ENCODE data around the gene MYRF.

The MYRF gene

DNA sequence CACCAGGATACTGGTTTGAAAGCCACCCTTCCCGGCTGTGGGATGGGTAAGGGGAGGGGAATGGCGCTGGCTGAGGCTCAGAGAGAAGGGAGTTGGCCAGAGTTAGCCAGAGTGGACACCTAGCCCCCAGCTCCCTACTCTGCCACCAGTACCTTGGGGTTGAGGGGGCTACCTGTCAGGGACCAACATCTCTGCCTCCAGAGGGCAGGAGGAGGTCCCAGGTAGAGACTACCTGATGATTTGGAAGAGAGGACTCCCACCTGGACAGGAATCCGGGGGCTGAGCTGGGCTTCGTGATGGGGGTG lies 3.7 kb downstream of the MYRF start:
- 0 out of 2 replicates have a peak overlapping the region, but pooled peaks have one; percentile 66 for H3K27ac ChIP-seq
- H3K36me3 ChIP-seq, result no peaks in the 10 kb centered on the region
- no peak overlapping the region for H3K4me3 ChIP-seq
- no peak overlapping the region for H3K9ac ChIP-seq
- peak overlapping the region; percentile 85 for H3K4me2 ChIP-seq
- H3K27me3 ChIP-seq, result peaks cover 44% of the 10 kb centered on the region
- no peaks in the 10 kb centered on the region for H3K9me3 ChIP-seq
- peaks cover 32% of the 10 kb centered on the region for H3K4me1 ChIP-seq
- TF ChIP-seq Cebpa-rat (IDR thresholded peaks at IDR 0.05), result no peak
- H4K20me1 ChIP-seq, result no peaks in the 10 kb centered on the region

DNA sequence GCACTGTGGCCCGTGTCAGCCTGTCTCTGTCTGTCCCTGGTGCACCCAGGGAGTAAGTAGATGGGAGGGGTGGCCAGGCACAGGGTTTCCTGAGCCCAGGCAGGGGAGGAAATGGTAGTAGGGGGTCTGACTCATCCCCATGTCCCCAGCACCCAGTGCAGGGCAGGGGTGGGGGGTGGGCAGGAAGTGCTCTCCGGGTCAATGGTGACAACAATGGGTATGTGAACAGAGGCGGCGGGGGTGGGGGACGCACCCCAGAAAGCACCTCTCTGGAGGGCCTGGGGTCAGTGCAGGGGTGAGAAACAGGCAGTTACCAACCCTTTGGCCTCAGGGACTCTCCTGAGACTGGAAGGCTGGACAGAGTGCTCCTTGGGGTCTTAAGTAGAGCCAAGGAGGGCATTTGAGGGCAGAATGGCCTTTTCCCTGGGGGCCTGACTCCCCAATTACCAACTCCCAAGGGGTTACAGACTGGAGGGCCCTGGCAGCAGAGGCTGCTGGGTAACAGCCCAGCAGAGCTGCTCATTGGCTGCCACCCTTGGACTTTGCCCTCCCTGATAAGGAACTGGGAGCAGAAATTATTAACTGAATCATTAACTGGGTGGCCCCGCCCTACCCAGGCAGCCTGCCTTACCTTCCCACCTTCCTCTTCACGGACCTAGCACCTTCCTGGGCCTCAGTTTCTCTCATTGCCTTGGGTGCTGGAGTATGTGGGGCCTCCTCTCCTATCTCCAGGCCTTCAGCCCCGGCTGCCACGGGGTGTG lies 4.2 kb downstream of the MYRF start:
- H3K27ac ChIP-seq, result peak overlapping the region; percentile 66; the same call in 1 of the 2 replicates
- H3K27me3 ChIP-seq, result peaks cover 38% of the 10 kb centered on the region
- no peaks in the 10 kb centered on the region for H3K36me3 ChIP-seq
- H3K4me3 ChIP-seq, result no peak overlapping the region
- peak overlapping the region; percentile 85 for H3K4me2 ChIP-seq
- H4K20me1 ChIP-seq, result no peaks in the 10 kb centered on the region
- no peak overlapping the region for H3K9ac ChIP-seq
- peaks cover 32% of the 10 kb centered on the region for H3K4me1 ChIP-seq
- H3K9me3 ChIP-seq, result no peaks in the 10 kb centered on the region
- TF ChIP-seq Cebpa-rat (IDR thresholded peaks at IDR 0.05), result no peak

DNA sequence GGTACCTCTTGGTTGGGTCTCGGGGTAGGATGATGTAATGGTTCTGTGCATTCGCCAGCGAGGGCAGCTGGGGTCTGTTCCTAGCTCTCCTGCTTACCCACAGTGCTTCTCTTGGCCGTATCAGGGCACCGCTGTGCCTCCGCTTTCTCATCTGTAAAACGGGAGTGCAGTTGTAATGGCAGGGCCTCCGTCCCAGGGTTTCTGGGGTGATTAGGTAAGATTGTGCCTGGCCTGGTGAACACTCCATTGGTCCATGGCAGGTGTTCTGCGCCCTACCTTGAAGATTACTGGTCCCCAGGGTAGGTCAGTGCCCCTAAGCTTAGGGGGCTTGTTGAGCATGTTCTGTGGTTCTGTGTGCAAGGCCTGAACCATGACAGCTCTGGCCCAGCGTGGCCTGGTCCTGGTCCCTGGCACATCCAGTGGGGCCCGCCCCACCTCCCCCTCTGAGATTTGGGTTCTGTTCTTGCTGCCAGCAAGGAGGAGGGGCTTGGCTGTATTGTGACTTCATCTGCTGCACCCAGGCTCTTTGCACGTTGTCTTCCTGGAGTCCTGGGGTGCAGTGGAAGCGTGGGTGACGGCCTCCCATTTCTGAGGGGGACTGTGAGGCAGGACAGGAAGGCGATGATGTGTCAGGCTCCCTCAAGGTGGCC lies 4.9 kb downstream of the MYRF start:
- no peak overlapping the region for H3K9ac ChIP-seq
- H3K4me3 ChIP-seq, result no peak overlapping the region
- peak overlapping the region; percentile 85 for H3K4me2 ChIP-seq
- no peaks in the 10 kb centered on the region for H3K36me3 ChIP-seq
- peaks cover 31% of the 10 kb centered on the region for H3K27me3 ChIP-seq
- H3K27ac ChIP-seq, result peak overlapping the region; percentile 66; the same call in 1 of the 2 replicates
- TF ChIP-seq Cebpa-rat (IDR thresholded peaks at IDR 0.05), result no peak
- H3K4me1 ChIP-seq, result peaks cover 32% of the 10 kb centered on the region
- H4K20me1 ChIP-seq, result no peaks in the 10 kb centered on the region
- H3K9me3 ChIP-seq, result no peaks in the 10 kb centered on the region

DNA sequence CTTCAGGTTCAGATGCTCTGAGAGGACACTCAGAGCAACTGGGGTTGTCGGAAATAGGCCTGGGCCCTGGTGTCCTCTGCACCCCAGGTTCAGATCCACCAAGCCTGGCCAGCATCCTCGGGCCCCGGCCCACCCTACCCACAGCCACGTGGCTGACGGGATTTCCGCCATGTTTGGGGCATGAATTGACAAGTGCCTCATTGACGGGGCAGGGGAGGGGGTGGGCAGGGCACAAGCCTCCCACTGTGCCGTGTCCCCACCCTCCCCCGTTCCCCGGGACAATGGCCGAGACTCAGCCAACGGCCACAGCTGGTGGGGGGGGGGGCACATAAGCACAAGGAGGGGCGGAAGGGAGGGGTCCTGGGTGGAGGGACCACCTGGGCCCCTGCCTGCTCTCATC lies 8.5 kb downstream of the MYRF start:
- no peak overlapping the region for H3K4me2 ChIP-seq
- TF ChIP-seq Cebpa-rat (IDR thresholded peaks at IDR 0.05), result no peak
- H3K36me3 ChIP-seq, result no peaks in the 10 kb centered on the region
- no peaks in the 10 kb centered on the region for H3K27me3 ChIP-seq
- H3K4me1 ChIP-seq, result peaks cover 19% of the 10 kb centered on the region
- no peaks in the 10 kb centered on the region for H4K20me1 ChIP-seq
- H3K4me3 ChIP-seq, result no peak overlapping the region
- no peaks in the 10 kb centered on the region for H3K9me3 ChIP-seq
- H3K9ac ChIP-seq, result no peak overlapping the region
- H3K27ac ChIP-seq, result no peak overlapping the region

DNA sequence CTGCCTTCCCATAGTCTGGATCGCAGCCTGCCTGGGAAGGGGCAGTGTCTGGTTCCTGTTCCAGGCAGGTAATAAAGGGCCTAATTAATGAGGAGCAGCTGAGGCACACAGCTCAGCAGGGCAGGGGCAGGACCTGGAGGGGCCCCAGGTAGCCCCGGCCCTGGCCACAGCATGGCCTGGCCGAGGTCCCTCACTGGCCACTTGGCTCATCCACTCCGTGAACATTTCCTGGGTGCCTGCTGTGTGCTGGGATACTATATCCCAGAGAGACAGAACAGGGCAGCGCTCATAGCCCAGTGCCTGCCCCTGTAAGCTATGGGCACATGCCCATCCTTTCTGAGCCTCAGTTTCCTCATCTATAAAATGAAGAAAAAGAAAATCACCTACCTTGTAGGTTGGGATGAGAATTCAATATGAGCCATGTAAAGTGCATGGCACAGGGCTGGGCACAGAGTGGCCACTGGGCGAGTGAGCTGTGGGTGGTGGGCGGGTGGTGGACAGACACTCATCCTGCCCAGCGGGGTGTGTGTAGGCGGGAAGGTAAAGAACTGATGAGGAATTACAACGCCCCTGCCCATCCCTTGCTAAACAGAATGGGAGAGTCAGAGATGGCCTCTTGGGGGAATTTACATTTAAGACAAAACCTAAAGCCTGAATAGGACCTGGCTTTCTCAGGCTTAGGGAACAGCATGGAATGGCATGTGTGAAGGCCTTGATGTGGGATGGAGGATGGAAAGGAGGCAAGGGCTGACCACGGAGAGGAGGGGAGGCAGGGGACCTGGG lies 9.2 kb downstream of the MYRF start:
- Histone ChIP-seq H3K27ac (no peak overlapping the region), H3K9me3 (no peaks in the 10 kb centered on the region), H3K4me1 (peaks cover 12% of the 10 kb centered on the region), H4K20me1 (no peaks in the 10 kb centered on the region), H3K4me3 (no peak overlapping the region), H3K36me3 (no peaks in the 10 kb centered on the region), H3K4me2 (no peak overlapping the region), H3K9ac (no peak overlapping the region), H3K27me3 (no peaks in the 10 kb centered on the region)
- TF ChIP-seq Cebpa-rat (IDR thresholded peaks at IDR 0.05), result no peak

DNA sequence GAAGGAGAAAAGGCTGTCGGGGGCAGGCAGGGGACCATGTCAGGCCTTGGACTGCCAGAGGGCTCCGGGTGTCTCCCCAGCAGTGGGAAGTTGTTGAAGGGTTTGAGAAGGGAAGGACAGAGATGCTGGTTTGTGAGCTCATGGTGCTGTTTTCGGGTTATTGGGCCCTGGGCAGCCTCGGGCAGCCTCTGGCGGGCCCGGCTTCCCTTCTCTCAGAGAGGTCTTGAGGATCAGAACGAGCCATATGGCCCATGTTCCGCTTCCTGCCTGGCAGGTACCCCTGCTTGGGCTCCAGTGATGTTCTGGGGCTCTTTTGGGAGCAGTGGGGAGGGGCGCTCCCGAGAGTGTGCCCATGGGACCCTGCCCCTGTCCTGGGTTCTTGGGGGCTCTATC lies 9.8 kb downstream of the MYRF start:
- H4K20me1 ChIP-seq, result no peaks in the 10 kb centered on the region
- TF ChIP-seq Cebpa-rat (IDR thresholded peaks at IDR 0.05), result no peak
- H3K36me3 ChIP-seq, result no peaks in the 10 kb centered on the region
- no peak overlapping the region for H3K9ac ChIP-seq
- peaks cover 11% of the 10 kb centered on the region for H3K4me1 ChIP-seq
- H3K9me3 ChIP-seq, result no peaks in the 10 kb centered on the region
- no peaks in the 10 kb centered on the region for H3K27me3 ChIP-seq
- no peak overlapping the region for H3K27ac ChIP-seq
- H3K4me3 ChIP-seq, result no peak overlapping the region
- H3K4me2 ChIP-seq, result no peak overlapping the region

DNA sequence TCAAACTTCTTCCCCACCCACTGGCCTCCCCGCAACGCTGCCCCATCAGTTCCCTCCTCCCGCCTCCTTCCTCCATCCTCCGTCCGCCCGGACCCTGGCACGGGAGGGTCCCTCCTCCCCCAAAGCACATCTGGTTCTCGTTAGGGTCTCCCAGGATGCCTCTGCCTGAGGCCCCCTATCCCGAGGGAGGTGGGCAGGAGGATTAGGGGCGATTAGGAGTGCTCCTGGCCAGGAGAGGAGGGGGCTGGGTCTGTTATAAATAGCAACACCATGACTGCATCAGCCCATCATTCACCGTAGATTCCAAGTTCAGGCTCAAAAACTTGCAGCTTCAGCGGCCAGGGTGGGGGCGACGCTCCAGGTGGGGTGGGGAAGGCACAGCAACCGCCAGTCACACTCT lies 10.4 kb downstream of the MYRF start:
- H3K9me3 ChIP-seq, result no peaks in the 10 kb centered on the region
- H3K36me3 ChIP-seq, result no peaks in the 10 kb centered on the region
- no peak overlapping the region for H3K4me2 ChIP-seq
- H3K27ac ChIP-seq, result no peak overlapping the region
- no peaks in the 10 kb centered on the region for H4K20me1 ChIP-seq
- TF ChIP-seq Cebpa-rat (IDR thresholded peaks at IDR 0.05), result no peak
- H3K4me3 ChIP-seq, result no peak overlapping the region
- no peak overlapping the region for H3K9ac ChIP-seq
- H3K27me3 ChIP-seq, result no peaks in the 10 kb centered on the region
- H3K4me1 ChIP-seq, result peaks cover 5% of the 10 kb centered on the region

DNA sequence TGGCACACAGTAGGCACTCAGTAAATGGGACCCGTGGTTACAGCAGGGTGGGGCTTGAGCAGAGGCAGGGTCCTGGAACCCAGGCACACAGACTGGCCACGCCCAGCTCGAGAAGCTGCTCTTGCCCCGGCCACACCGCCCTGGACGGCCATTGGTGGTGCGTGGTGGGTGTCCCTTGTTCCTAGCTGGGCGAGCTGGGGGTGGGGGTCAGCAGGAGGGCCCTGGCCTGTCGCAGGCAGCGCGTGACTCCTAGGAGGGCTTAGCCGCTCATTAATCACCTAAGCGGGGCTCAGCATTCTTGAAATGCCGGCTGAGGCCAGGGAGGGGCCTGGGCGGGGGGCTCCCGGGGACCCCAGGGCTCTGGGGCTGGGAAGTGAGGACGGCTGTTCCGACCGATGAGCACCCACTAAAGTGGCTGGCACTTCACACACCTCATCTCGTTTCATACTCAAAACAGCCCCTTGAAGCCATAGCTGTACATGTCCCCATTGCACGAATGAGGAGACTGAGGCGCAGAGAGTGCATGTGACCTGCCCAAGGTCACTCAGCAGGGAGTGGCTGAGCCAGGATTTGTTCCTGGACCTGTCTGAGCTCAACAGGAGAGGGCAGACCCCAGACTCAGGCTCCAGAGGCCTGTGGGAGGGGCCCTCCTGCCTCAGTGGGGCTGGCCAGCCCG lies 11.6 kb downstream of the MYRF start:
- Histone ChIP-seq H3K36me3 (no peaks in the 10 kb centered on the region), H4K20me1 (no peaks in the 10 kb centered on the region), H3K4me1 (peaks cover 15% of the 10 kb centered on the region), H3K4me3 (no peak overlapping the region), H3K9me3 (no peaks in the 10 kb centered on the region), H3K27me3 (no peaks in the 10 kb centered on the region), H3K4me2 (no peak overlapping the region), H3K9ac (no peak overlapping the region), H3K27ac (no peak overlapping the region)
- no peak for TF ChIP-seq Cebpa-rat (IDR thresholded peaks at IDR 0.05)

DNA sequence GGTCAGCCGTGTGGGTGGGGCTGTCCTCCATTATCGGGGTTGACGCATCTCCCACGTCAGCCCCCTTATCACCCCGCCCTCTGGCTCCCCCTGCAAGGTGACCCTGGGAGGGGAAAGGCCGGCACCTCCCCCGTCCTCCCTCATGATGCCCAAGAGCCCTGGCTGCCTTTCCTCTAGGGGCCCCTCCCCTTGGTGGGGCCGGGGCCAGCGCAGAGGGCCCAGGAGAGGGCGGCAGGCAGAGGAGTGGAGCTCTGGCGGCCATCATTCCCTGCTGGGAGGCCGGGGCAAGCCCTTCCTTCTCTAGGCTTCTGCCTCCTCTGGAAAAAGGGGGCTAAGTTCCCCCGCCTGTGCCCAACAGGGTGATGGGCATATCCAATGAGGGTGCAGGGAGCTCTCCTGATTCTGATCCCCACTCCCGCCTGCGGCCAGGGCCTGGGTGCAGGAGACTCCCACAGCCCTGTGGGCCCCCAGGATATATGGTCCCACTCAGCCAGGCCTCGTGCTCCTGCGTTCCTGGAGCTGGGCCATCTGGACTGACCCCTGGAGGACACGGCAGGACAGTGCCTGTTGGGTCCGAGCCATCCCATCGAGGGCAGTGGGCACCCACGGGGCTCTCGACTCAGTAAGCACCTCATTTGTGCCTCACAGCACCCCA lies 12.3 kb downstream of the MYRF start:
- H4K20me1 ChIP-seq, result no peaks in the 10 kb centered on the region
- no peak overlapping the region for H3K9ac ChIP-seq
- H3K27me3 ChIP-seq, result no peaks in the 10 kb centered on the region
- H3K9me3 ChIP-seq, result no peaks in the 10 kb centered on the region
- H3K4me3 ChIP-seq, result no peak overlapping the region
- peaks cover 19% of the 10 kb centered on the region for H3K4me1 ChIP-seq
- no peak for TF ChIP-seq Cebpa-rat (IDR thresholded peaks at IDR 0.05)
- no peaks in the 10 kb centered on the region for H3K36me3 ChIP-seq
- H3K27ac ChIP-seq, result no peak overlapping the region
- no peak overlapping the region for H3K4me2 ChIP-seq
